Spleen (tissue), 7 donors: ENCODE data around the gene ARHGEF28.

ENCODE experiments used
- POLR2A ChIP-seq, 3 donors: fragments of 450-650 bp; IDR thresholded peaks; one replicate each; pipeline ENCODE4 v1.5.1; 2017; ENCODE audit warnings: antibody characterized with exemption in 3 of 3, mild to moderate bottlenecking in 1 of 3
- POLR2AphosphoS5 ChIP-seq, 3 donors: sonication (generic); formaldehyde crosslinking; IDR thresholded peaks; one replicate each; pipeline ENCODE4 v1.5.1; 2017; ENCODE audit warnings: antibody characterized with exemption in 3 of 3
- TF ChIP-seq, protein P1 (sequence below), 11 experiments: fragments of 200-600 bp in 7 of 11; fragments of 450-650 bp in 4 of 11; sonication (generic) in 4 of 11; IDR thresholded peaks in 8 of 11; conservative IDR thresholded peaks in 3 of 11; 1 replicate in 7 of 11; 2 replicates in 4 of 11; pipeline versions ENCODE4 v1.4.0 to v1.8.0; 2016 to 2021; ENCODE audit warnings: antibody characterized with exemption in 11 of 11, inconsistent platforms in 4 of 11, mild to moderate bottlenecking in 1 of 11
- donor health status: DM: no; HTN: no; CAD: no; lungs with moderate emphysema.
- donor health status: DM: no; HTN: no; CAD: no.
- donor health status: DM: no; HTN: no; CAD: no.

DNA sequence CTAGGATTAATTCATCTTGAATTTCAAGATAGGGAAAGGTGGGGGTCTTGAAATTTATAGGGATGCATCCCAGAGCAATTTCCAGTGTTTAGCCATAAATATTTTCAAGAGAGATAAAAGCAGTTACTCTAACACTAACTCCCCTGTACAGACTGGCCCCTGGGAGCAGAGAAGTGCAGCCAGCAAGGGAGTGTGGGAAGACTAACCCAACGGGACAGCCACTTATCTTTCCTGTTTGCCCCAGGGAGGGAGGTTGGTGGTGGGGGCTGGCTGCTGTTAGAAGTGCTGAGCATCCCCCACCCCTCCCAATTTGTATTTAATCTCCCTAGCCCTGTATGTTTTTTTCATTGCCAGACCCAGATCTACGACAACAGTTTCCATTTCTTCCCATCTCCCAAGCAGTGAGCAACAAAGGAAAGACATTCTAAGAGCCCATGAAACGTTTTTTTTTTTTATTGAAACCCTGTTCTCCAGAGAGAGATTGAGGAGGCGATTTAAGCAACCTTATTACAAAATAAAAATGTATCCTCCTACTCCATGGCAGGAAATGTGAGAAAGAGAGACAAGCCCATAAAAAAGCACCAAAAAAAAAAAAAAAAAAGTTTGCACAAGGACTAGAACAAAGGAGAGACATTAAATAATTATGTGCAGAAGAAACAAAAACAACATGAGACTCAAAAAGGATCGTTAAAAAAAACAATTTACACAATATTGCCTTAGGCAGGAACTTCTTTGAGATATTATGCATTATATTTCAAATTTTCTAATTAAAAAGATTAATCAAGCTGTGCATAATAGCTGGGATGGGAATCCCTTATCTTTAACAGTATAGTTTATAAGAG lies 343.4 kb downstream of the ARHGEF28 start:
- TF ChIP-seq, protein P1, sequence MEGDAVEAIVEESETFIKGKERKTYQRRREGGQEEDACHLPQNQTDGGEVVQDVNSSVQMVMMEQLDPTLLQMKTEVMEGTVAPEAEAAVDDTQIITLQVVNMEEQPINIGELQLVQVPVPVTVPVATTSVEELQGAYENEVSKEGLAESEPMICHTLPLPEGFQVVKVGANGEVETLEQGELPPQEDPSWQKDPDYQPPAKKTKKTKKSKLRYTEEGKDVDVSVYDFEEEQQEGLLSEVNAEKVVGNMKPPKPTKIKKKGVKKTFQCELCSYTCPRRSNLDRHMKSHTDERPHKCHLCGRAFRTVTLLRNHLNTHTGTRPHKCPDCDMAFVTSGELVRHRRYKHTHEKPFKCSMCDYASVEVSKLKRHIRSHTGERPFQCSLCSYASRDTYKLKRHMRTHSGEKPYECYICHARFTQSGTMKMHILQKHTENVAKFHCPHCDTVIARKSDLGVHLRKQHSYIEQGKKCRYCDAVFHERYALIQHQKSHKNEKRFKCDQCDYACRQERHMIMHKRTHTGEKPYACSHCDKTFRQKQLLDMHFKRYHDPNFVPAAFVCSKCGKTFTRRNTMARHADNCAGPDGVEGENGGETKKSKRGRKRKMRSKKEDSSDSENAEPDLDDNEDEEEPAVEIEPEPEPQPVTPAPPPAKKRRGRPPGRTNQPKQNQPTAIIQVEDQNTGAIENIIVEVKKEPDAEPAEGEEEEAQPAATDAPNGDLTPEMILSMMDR (IDR thresholded peaks at IDR 0.05 in 8 of 11, conservative IDR thresholded peaks at IDR 0.05 in 3 of 11) = no peak
- TF ChIP-seq POLR2A (IDR thresholded peaks at IDR 0.05) (no peak), POLR2AphosphoS5 (IDR thresholded peaks at IDR 0.05) (no peak)
